Breast epithelium (tissue), 3 donors: Measurements from ENCODE around the gene LYL1.

Experiments used
- CTCF ChIP-seq, 3 donors: fragments of 450-650 bp; IDR thresholded peaks; one replicate each; pipeline ENCODE4 v1.5.1; 2016 to 2017; ENCODE audit warnings: antibody characterized with exemption in 3 of 3, mild to moderate bottlenecking in 3 of 3, moderate library complexity in 3 of 3
- POLR2A ChIP-seq: fragments of 450-650 bp; IDR thresholded peaks from one replicate; pipeline ENCODE4 v1.6.1; 2016; ENCODE audit warnings: antibody characterized with exemption, mild to moderate bottlenecking, moderate library complexity

DNA sequence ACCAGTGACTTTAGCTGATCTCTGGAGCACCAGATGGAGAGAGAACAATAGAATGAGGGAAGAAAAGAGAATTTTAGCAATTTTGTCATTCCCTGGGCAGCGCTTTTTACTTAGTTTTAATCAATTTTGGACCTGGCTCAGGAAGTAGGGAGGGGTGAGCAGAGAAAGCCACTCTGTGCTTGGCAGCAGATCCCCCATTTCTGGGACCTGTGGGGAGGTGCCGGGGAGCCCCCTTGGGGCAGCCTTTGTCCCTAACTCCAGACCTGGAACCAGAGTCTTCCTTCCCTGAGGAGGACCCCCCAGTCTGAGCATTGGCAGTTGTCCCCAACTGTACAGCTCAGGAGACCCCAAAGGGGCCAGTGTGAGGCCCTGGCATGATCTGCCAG is 10.5 kb downstream of the LYL1 start:
- TF ChIP-seq CTCF (IDR thresholded peaks at IDR 0.05) (no peak), POLR2A (no peak)
